Transverse colon (tissue), 4 donors: Measurements from ENCODE around the gene PLXDC2.

Source experiments
- EP300 ChIP-seq: sonication (generic); formaldehyde crosslinking; IDR thresholded peaks from one replicate; pipeline ENCODE4 v1.6.1; 2017; ENCODE audit warnings: antibody characterized with exemption, low read depth
- POLR2A ChIP-seq: fragments of 450-650 bp; IDR thresholded peaks from one replicate; pipeline ENCODE4 v1.6.1; 2016; ENCODE audit warnings: antibody characterized with exemption, mild to moderate bottlenecking, moderate library complexity
- POLR2AphosphoS5 ChIP-seq, 3 donors: sonication (generic); formaldehyde crosslinking; IDR thresholded peaks; one replicate each; pipeline ENCODE4 v1.6.1; 2016; ENCODE audit warnings: antibody characterized with exemption in 3 of 3
- TF ChIP-seq, protein P1 (sequence below), 5 experiments: fragments of 200-600 bp in 3 of 5; fragments of 450-650 bp in 2 of 5; sonication (generic) in 3 of 5; IDR thresholded peaks; 1 replicate in 2 of 5; 2 replicates in 3 of 5; pipeline ENCODE4 v1.5.1; 2016 to 2017; ENCODE audit warnings: antibody characterized with exemption in 5 of 5, inconsistent platforms in 3 of 5, mild to moderate bottlenecking in 2 of 5, moderate library complexity in 1 of 5

DNA sequence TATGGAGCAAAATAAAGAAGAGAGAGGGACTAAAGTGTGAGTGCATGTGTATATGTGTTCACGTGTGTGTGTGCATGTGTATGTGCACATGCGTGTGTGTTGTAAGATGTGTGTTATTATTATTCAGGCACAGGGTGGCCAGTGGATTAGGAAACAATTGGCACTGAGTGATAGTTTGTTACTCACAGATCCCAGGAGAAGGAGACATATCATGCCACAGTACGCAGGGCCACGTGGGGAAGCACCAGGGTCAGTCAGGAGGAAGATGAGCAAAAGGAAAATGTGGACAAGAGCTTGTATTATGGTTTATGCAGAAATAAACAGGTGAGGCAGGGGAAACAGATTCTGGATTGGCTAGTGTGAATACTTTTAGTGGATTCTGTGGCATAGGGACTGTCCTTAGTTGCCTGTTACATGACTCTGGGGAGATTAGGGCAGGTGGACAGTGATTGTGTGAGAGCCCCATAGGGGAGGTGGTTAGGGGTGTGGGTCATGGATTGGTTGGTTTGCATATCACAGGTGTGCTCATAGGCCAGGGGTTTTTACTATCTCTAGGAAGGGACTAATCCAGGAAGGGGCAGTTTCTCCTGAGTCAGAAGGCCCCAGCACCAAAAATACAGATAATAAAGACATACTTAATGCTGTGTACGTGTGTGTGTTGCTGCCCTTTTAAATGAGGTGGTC, 90.0 kb downstream of the PLXDC2 start:
- TF ChIP-seq, protein P1, sequence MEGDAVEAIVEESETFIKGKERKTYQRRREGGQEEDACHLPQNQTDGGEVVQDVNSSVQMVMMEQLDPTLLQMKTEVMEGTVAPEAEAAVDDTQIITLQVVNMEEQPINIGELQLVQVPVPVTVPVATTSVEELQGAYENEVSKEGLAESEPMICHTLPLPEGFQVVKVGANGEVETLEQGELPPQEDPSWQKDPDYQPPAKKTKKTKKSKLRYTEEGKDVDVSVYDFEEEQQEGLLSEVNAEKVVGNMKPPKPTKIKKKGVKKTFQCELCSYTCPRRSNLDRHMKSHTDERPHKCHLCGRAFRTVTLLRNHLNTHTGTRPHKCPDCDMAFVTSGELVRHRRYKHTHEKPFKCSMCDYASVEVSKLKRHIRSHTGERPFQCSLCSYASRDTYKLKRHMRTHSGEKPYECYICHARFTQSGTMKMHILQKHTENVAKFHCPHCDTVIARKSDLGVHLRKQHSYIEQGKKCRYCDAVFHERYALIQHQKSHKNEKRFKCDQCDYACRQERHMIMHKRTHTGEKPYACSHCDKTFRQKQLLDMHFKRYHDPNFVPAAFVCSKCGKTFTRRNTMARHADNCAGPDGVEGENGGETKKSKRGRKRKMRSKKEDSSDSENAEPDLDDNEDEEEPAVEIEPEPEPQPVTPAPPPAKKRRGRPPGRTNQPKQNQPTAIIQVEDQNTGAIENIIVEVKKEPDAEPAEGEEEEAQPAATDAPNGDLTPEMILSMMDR (IDR thresholded peaks at IDR 0.05), result no peak
- no peak for TF ChIP-seq POLR2A
- no peak for TF ChIP-seq POLR2AphosphoS5 (IDR thresholded peaks at IDR 0.05)
- no peak for TF ChIP-seq EP300
